AG04450 (cell line): ENCODE data around the gene PIMREG. TPM values are rescaled to one million over a fixed set of nuclear protein-coding genes. Genes with fewer than 3 reads are reported as not detected.

Experiments
- CTCF ChIA-PET: fragments of 300-600, 350-600 bp; formaldehyde crosslinking; extraction: SDS; loops from one replicate; lab custom pipeline; 2022; ENCODE audit warnings: antibody characterized with exemption, inconsistent platforms; lab: Charles Lee
- POLR2A ChIA-PET: fragments of 350-600 bp; formaldehyde crosslinking; extraction: SDS; loops from one replicate; lab custom pipeline; 2021; ENCODE audit warnings: antibody characterized with exemption, inconsistent platforms; lab: Yijun Ruan, JAX
- DNase-seq: peaks from one replicate; pipeline ENCODE4 v3.0.0-alpha.2; 2011; ENCODE audit warnings: low read depth, low spot score
- H3K27ac ChIP-seq: one replicate; pipeline ENCODE4 v1.5.1; 2012; ENCODE audit warnings: low read depth, low read length, control low read depth
- H3K27me3 ChIP-seq: one replicate; pipeline ENCODE4 v1.6.0; 2012; ENCODE audit warnings: low read length; ENCODE audit not compliant: control insufficient read depth, insufficient read depth
- H3K4me3 ChIP-seq: 2 replicates; pipeline ENCODE4 v1.5.1; 2011; ENCODE audit warnings: mild to moderate bottlenecking, low read depth, low read length, control low read depth
- H3K9me3 ChIP-seq: 2 replicates; pipeline ENCODE4 v1.5.1; 2012; ENCODE audit warnings: low read length; ENCODE audit not compliant: control insufficient read depth, insufficient read depth
- polyA plus RNA-seq: library from polyadenylated mRNA; depleted of rRNA; stranded (reverse); fragments of >200 nt; gene quantifications from 2 replicates; pipeline ENCODE4 v1.2.3, GENCODE V29; 2011
- TF ChIP-seq, protein P1 (sequence below): IDR thresholded peaks from 2 replicates; pipeline ENCODE4 v1.5.1; 2011; ENCODE audit warnings: low read depth, low read length, control low read depth, inconsistent platforms

Gene PIMREG
- polyA plus RNA-seq, 1 experiment, result 7.0 TPM

DNA sequence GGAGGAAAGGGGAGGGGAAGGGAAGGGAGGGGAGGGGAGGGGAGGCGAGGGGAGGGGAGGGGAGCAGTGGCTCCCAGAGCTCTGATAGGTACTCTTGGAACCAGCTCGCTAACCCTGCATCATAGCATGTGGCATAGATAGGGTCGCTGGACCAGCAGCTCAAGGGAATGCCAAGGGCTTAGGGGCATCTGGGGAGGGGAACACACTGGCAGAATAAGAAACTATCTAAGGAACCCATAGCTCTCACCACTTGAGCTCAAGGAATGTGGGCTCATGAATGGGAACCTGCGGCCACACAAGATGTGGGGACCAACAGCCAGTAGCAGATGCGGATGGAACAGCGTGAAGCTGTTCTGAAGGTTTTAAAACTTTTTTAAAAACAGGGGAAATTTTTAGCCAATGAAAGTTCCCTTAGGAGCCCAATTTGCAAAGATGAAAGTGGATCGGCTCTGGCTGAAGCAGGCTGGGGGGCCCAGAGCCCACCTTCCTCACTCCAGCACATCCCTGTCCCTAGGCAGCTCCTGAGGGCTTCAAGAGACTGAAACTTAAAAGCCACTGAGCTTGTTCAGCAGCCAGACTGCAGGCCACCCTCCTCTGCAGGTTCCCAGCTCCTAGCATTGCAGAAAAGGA is 46.9 kb downstream of the PIMREG start:
- POLR2A ChIA-PET, result no interaction called here
- TF ChIP-seq, protein P1, sequence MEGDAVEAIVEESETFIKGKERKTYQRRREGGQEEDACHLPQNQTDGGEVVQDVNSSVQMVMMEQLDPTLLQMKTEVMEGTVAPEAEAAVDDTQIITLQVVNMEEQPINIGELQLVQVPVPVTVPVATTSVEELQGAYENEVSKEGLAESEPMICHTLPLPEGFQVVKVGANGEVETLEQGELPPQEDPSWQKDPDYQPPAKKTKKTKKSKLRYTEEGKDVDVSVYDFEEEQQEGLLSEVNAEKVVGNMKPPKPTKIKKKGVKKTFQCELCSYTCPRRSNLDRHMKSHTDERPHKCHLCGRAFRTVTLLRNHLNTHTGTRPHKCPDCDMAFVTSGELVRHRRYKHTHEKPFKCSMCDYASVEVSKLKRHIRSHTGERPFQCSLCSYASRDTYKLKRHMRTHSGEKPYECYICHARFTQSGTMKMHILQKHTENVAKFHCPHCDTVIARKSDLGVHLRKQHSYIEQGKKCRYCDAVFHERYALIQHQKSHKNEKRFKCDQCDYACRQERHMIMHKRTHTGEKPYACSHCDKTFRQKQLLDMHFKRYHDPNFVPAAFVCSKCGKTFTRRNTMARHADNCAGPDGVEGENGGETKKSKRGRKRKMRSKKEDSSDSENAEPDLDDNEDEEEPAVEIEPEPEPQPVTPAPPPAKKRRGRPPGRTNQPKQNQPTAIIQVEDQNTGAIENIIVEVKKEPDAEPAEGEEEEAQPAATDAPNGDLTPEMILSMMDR, result no peak
- CTCF ChIA-PET, result interaction anchor here (1.5 kb wide), 1 partner anchor 18 kb away, joined by 11 read pairs; no protein-coding TSS in a partner anchor
- no peaks in the 10 kb centered on the region for H3K9me3 ChIP-seq
- peaks cover 10% of the 10 kb centered on the region for H3K27me3 ChIP-seq
- no peak for DNase-seq
- H3K27ac ChIP-seq, result no peak overlapping the region
- H3K4me3 ChIP-seq, result no peak overlapping the region

DNA sequence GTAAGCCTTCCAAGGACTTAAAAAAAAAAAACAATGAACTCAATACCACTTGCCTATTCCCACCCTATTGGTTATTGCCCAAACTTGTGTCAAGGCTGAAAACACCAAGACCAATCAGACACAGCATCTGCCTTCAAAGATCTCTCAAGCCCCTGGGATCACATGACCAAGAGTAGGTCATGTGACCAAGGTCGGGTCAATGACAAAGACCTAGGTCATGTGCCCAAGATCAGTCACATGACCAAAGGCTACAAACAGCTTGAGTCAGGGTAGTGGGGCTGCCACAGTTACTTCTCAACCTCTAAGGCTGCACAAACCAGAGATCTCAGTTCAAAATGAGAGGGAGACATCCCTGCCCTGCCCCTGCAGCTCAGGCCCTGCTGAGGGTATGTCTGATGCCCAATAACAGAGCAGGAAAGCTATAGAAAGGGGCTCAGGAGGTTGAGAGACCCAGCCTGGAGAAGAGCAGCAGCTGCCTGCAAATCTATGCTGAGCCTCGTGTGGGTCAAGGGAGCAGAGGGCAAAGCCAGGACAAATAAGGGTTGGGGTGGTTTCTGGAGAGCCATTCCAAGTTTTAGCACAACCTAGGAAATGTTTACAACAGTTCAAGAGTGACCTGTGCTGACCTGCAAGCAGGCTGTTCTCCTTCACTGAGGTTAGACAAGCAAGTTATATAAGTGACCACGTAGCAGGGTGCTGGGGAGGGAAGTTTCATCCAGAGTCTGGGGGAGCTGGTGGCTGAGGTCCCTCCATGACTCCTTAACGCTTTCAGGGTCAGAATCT is 48.8 kb downstream of the PIMREG start:
- CTCF ChIA-PET, result interaction anchor here (1.4 kb wide), 1 partner anchor 20 kb away, joined by 7 read pairs; no protein-coding TSS in a partner anchor
- Histone ChIP-seq H3K27ac (no peak overlapping the region), H3K27me3 (peaks cover 16% of the 10 kb centered on the region), H3K9me3 (no peaks in the 10 kb centered on the region), H3K4me3 (no peak overlapping the region)
- POLR2A ChIA-PET, result no interaction called here
- no peak for DNase-seq
- TF ChIP-seq, protein P1, result no peak

DNA sequence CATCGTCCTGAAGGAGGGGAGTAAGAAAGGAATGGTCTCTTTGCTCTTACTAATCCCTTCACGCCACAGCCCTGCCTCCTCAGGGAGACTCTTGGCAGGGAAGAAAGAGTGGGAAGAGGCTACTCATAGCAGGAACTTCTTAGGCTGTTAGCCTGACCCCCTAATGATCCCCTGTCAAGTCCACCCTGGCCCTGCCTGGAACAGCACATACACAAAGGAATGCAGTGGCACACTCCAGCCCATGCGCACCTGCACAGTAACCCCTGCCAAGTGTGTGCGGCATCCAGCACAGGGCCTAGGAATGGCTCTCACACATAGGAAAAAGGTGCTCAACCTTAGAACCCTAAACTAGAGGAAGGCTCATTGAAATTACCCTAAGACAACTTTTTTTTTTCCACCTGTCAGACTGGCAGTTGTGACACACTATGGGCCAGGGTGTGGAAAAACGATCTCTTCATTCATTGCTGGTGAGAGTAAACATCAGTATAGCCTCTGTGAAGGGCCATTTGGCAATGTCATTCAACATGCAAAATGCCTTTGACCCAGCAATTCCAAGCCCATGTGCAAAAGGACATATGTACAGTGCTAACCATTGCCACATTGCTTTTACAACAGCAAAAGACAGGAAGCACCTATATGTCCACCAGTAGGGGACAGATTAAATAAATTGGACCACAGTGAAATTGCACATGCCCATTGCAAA is 50.1 kb downstream of the PIMREG start:
- TF ChIP-seq, protein P1, result no peak
- no peaks in the 10 kb centered on the region; the same call in 1 of the 2 replicates for H3K9me3 ChIP-seq
- ChIA-PET CTCF (no interaction called here), POLR2A (no interaction called here)
- H3K4me3 ChIP-seq, result no peak overlapping the region
- peaks cover 18% of the 10 kb centered on the region for H3K27me3 ChIP-seq
- H3K27ac ChIP-seq, result no peak overlapping the region
- no peak for DNase-seq

DNA sequence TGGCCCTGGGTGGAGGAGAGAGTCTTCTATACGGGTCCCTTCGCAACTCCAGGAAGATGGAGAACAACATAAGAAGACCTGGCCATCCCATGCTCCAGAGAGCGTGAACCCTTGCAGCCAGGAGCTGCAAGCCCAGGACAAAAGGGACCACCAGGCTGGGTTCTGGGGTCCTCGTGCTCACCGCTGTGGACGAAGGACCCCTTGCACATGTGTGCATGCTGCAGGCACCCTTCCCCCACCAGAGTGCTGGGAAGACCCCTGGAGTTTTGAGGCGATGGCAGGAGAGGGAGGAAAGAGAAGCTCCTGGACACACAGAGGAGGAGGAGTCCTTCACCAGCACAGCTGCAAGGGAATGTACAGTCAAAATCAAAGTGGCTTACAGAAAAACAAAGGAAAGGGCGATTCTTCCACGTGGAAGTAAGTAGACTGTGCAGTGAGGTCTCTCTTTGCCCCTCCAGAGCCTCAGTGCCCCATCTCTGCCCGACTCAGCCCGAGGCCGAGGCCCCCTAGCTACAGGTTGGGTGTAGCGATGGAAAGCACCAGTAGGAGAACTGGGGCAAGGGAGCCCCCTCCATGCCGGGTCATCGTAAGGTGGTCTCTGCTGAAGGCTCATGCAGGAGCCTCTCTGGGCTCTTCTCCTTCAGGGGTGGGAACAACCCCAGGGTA is 51.3 kb downstream of the PIMREG start:
- Histone ChIP-seq H3K27ac (no peak overlapping the region), H3K27me3 (peaks cover 18% of the 10 kb centered on the region), H3K4me3 (no peak overlapping the region), H3K9me3 (no peaks in the 10 kb centered on the region; the same call in 1 of the 2 replicates)
- ChIA-PET POLR2A (no interaction called here), CTCF (no interaction called here)
- DNase-seq, result no peak
- TF ChIP-seq, protein P1, result no peak; the same call in 1 of the 2 replicates
